ENCODE measurements around the gene OSBPL6. TPM values are rescaled to one million over a fixed set of nuclear protein-coding genes. Genes with fewer than 3 reads are reported as not detected.

Gene OSBPL6
- total and polyA plus RNA-seq, 3 experiments from 2014 or later = 0.33 to 1.6 (median 1.2) TPM

- H3K27ac Mint-ChIP-seq = no peak overlapping the region
- Histone ChIP-seq H3K36me3 (ENCODE audit: insufficient read depth, low read length) (no peaks in the 10 kb centered on the region), H3K9me3 (ENCODE audit: low read length) (no peaks in the 10 kb centered on the region), H3K4me1 (ENCODE audit: insufficient read depth, low read length) (no peaks in the 10 kb centered on the region), H3K27me3 (ENCODE audit: insufficient read depth, low read length, poor library complexity, severe bottlenecking) (no peaks in the 10 kb centered on the region), H3K4me3 (ENCODE audit: low read length) (no peak overlapping the region), H3K27ac (ENCODE audit: low read depth, low read length) (no peak overlapping the region)
- ChIA-PET POLR2A (no interaction called here), CTCF (no interaction called here)
- DNase-seq = no peak
- H3K4me3 Mint-ChIP-seq = no peak overlapping the region
- H3K4me1 Mint-ChIP-seq = no peaks in the 10 kb centered on the region
- H3K9me3 Mint-ChIP-seq = peaks cover 0 to 6% (median 0%) of the 10 kb centered on the region in 5 donors
- peaks cover 13 to 52% of the 10 kb centered on the region in 2 donors for H3K27me3 Mint-ChIP-seq
- H3K36me3 Mint-ChIP-seq = no peaks in the 10 kb centered on the region
These were observed 19.7 kb downstream of the OSBPL6 start for GRCh38 chr2:178213991-178214390.

DNA sequence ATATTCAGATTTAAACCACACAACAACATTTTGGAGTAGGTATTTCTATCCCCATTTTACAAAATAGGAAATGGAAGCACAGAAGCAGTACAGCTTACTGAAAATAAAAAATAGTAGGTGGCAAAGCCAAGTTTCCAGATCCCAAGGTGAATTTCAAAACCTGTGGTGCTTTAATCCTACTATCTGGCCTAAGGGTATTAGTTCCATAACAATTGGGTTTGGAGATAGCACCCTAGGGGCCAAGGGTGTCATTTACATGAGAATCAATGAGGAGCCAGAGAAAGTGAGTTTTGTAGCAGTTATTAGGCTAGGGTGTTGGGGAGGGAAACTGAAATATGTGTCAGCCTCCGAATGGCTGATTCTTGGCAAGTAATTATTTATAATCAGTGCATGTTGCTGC is 24.9 kb downstream of the OSBPL6 start:
- Mint-ChIP-seq H3K9me3 (peaks cover 0 to 10% (median 0%) of the 10 kb centered on the region in 5 donors), H3K27ac (no peak overlapping the region), H3K4me3 (no peak overlapping the region), H3K36me3 (no peaks in the 10 kb centered on the region), H3K27me3 (peaks cover 10 to 50% of the 10 kb centered on the region in 2 donors), H3K4me1 (no peaks in the 10 kb centered on the region)
- POLR2A ChIA-PET = no interaction called here
- DNase-seq = no peak
- Histone ChIP-seq H3K4me3 (ENCODE audit: low read length) (no peak overlapping the region), H3K27ac (ENCODE audit: low read depth, low read length) (no peak overlapping the region), H3K36me3 (ENCODE audit: insufficient read depth, low read length) (no peaks in the 10 kb centered on the region), H3K27me3 (ENCODE audit: insufficient read depth, low read length, poor library complexity, severe bottlenecking) (no peaks in the 10 kb centered on the region), H3K4me1 (ENCODE audit: insufficient read depth, low read length) (no peaks in the 10 kb centered on the region), H3K9me3 (ENCODE audit: low read length) (no peaks in the 10 kb centered on the region)
- CTCF ChIA-PET = no interaction called here

GRCh38 chr2:178220814-178221213 is 26.5 kb downstream of the OSBPL6 start:
- no peak overlapping the region for H3K4me3 ChIP-seq (ENCODE audit: low read length)
- H3K4me1 Mint-ChIP-seq = no peaks in the 10 kb centered on the region
- no peak for DNase-seq
- H3K9me3 ChIP-seq (ENCODE audit: low read length) = no peaks in the 10 kb centered on the region
- POLR2A ChIA-PET = no interaction called here
- peaks cover 0 to 10% (median 0%) of the 10 kb centered on the region in 5 donors for H3K9me3 Mint-ChIP-seq
- H3K4me1 ChIP-seq (ENCODE audit: insufficient read depth, low read length) = no peaks in the 10 kb centered on the region
- H3K27ac ChIP-seq (ENCODE audit: low read depth, low read length) = no peak overlapping the region
- H3K36me3 ChIP-seq (ENCODE audit: insufficient read depth, low read length) = no peaks in the 10 kb centered on the region
- no peaks in the 10 kb centered on the region for H3K27me3 ChIP-seq (ENCODE audit: insufficient read depth, low read length, poor library complexity, severe bottlenecking)
- CTCF ChIA-PET = no interaction called here
- no peak overlapping the region for H3K27ac Mint-ChIP-seq
- H3K4me3 Mint-ChIP-seq = no peak overlapping the region
- H3K36me3 Mint-ChIP-seq = no peaks in the 10 kb centered on the region
- H3K27me3 Mint-ChIP-seq = peaks cover 16 to 59% of the 10 kb centered on the region in 2 donors

- H3K4me1 ChIP-seq (ENCODE audit: insufficient read depth, low read length) = no peaks in the 10 kb centered on the region
- no peaks in the 10 kb centered on the region for H3K27me3 ChIP-seq (ENCODE audit: insufficient read depth, low read length, poor library complexity, severe bottlenecking)
- CTCF ChIA-PET = no interaction called here
- no peaks in the 10 kb centered on the region for H3K36me3 ChIP-seq (ENCODE audit: insufficient read depth, low read length)
- no peak overlapping the region for H3K27ac ChIP-seq (ENCODE audit: low read depth, low read length)
- H3K4me3 Mint-ChIP-seq = no peak overlapping the region
- no peaks in the 10 kb centered on the region for H3K4me1 Mint-ChIP-seq
- no peak overlapping the region for H3K27ac Mint-ChIP-seq
- H3K27me3 Mint-ChIP-seq = peaks cover 19 to 60% of the 10 kb centered on the region in 2 donors
- DNase-seq = no peak
- POLR2A ChIA-PET = no interaction called here
- H3K4me3 ChIP-seq (ENCODE audit: low read length) = no peak overlapping the region
- no peaks in the 10 kb centered on the region for H3K36me3 Mint-ChIP-seq
- no peaks in the 10 kb centered on the region for H3K9me3 ChIP-seq (ENCODE audit: low read length)
- H3K9me3 Mint-ChIP-seq = peaks cover 0 to 10% (median 0%) of the 10 kb centered on the region in 5 donors
These were observed 27.2 kb downstream of the OSBPL6 start for GRCh38 chr2:178221556-178221955.

DNA sequence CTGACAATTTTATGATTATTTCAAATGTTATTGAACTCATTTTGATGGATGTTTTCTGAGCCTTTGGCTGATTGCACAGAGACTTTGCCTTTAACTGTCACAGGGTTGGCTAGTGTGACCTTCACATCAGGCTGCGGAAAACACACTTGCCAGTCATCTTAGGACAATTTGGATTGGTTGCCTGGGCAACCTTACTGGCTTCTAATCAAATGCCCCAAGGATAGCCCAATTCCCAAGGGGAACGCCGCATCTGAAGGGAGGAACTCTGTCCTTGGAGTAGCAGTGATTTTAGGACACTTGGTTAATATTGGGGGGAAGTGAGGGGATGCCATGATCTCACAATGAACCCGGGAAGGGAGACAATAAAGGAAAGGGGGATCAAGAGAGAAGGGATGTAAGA is 29.5 kb downstream of the OSBPL6 start:
- peaks cover 17 to 48% of the 10 kb centered on the region in 2 donors for H3K27me3 Mint-ChIP-seq

DNA sequence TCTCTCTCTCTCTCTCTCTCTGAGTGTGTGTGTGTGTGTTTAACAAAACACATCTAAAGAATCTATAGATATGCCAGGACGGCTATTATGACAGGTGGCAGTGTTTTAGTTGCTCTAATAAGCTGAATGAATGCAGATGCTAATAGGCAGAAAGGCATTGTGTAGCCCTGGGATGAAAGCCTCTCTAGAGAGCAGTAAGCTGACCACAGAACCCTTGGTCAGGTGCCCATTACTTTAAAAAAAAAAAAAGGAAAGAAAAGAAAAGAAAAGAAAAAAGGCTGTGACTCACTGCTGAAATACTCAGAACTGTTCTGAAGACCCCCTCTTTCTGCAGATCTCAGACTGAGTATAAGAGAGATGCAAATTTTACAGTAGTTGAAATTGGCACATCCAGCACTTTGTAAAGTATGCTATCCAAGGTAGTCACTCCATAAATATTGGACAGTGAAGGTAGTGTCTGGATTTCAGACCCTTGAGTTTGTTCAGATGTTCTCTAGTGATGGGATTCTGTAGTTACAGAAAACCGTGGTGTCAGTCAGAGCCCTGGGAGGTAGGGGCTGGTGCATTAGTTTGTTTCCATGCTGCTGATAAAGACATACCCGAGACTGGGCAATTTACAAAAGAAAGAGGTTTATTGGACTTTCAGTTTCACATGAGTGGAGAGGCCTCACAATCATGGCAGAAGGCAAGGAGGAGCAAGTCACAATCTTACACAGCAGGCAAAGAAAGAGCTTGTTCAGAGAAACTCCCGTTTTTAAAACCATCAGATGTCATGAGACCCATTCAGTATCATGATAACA is 30.9 kb downstream of the OSBPL6 start:
- no peaks in the 10 kb centered on the region for H3K36me3 Mint-ChIP-seq
- peaks cover 0 to 4% (median 0%) of the 10 kb centered on the region in 5 donors for H3K9me3 Mint-ChIP-seq
- no peaks in the 10 kb centered on the region for H3K4me1 Mint-ChIP-seq
- H3K27me3 Mint-ChIP-seq = peaks cover 17 to 42% of the 10 kb centered on the region in 2 donors
- H3K27me3 ChIP-seq (ENCODE audit: insufficient read depth, low read length, poor library complexity, severe bottlenecking) = no peaks in the 10 kb centered on the region
- ChIA-PET POLR2A (no interaction called here), CTCF (no interaction called here)
- H3K4me1 ChIP-seq (ENCODE audit: insufficient read depth, low read length) = no peaks in the 10 kb centered on the region
- H3K27ac Mint-ChIP-seq = no peak overlapping the region
- no peak for DNase-seq
- H3K4me3 Mint-ChIP-seq = no peak overlapping the region
- no peaks in the 10 kb centered on the region for H3K9me3 ChIP-seq (ENCODE audit: low read length)
- no peaks in the 10 kb centered on the region for H3K36me3 ChIP-seq (ENCODE audit: insufficient read depth, low read length)
- H3K27ac ChIP-seq (ENCODE audit: low read depth, low read length) = no peak overlapping the region
- no peak overlapping the region for H3K4me3 ChIP-seq (ENCODE audit: low read length)

More for the DNA sequence above, 29.5 kb downstream of the OSBPL6 start:
- Histone ChIP-seq H3K27ac (ENCODE audit: low read depth, low read length) (no peak overlapping the region), H3K27me3 (ENCODE audit: insufficient read depth, low read length, poor library complexity, severe bottlenecking) (no peaks in the 10 kb centered on the region), H3K4me1 (ENCODE audit: insufficient read depth, low read length) (no peaks in the 10 kb centered on the region), H3K36me3 (ENCODE audit: insufficient read depth, low read length) (no peaks in the 10 kb centered on the region), H3K4me3 (ENCODE audit: low read length) (no peak overlapping the region), H3K9me3 (ENCODE audit: low read length) (no peaks in the 10 kb centered on the region)
- Mint-ChIP-seq H3K36me3 (no peaks in the 10 kb centered on the region), H3K9me3 (peaks cover 0 to 7% (median 0%) of the 10 kb centered on the region in 5 donors), H3K27ac (no peak overlapping the region), H3K4me1 (no peaks in the 10 kb centered on the region), H3K4me3 (no peak overlapping the region)
- DNase-seq = no peak
- ChIA-PET CTCF (no interaction called here), POLR2A (no interaction called here)

GRCh38 chr2:178227187-178227586 is 32.9 kb downstream of the OSBPL6 start:
- Mint-ChIP-seq H3K27me3 (peaks cover 11 to 29% of the 10 kb centered on the region in 2 donors), H3K9me3 (peaks cover 0 to 4% (median 0%) of the 10 kb centered on the region in 5 donors), H3K36me3 (no peaks in the 10 kb centered on the region), H3K4me1 (no peaks in the 10 kb centered on the region), H3K4me3 (no peak overlapping the region), H3K27ac (no peak overlapping the region)
- Histone ChIP-seq H3K27ac (ENCODE audit: low read depth, low read length) (no peak overlapping the region), H3K9me3 (ENCODE audit: low read length) (no peaks in the 10 kb centered on the region), H3K27me3 (ENCODE audit: insufficient read depth, low read length, poor library complexity, severe bottlenecking) (no peaks in the 10 kb centered on the region), H3K4me1 (ENCODE audit: insufficient read depth, low read length) (no peaks in the 10 kb centered on the region), H3K4me3 (ENCODE audit: low read length) (no peak overlapping the region), H3K36me3 (ENCODE audit: insufficient read depth, low read length) (no peaks in the 10 kb centered on the region)
- ChIA-PET CTCF (no interaction called here), POLR2A (no interaction called here)
- no peak for DNase-seq

DNA sequence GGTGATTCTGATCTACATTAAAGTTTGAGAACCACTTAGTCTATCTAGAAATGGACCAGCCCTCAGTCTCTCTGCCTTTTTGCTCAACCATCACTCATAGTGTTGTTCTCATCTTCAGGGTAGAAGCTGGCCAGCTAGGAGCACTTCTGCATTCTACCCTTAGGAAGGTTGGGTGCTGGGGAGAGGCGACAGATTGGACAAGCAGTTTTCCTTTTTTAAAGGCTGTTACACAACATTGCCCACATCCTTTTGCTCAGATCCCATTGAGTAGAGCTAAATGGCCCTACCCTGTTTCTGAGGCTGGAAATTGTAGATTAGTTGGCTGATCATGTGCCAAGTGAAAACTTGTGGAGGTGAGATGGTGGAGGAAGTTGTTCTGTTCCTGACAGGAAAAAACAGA is 35.6 kb downstream of the OSBPL6 start:
- H3K4me3 ChIP-seq (ENCODE audit: low read length) = no peak overlapping the region
- no peaks in the 10 kb centered on the region for H3K9me3 Mint-ChIP-seq
- H3K36me3 Mint-ChIP-seq = no peaks in the 10 kb centered on the region
- H3K4me1 ChIP-seq (ENCODE audit: insufficient read depth, low read length) = no peaks in the 10 kb centered on the region
- POLR2A ChIA-PET = no interaction called here
- no peaks in the 10 kb centered on the region for H3K9me3 ChIP-seq (ENCODE audit: low read length)
- no peak overlapping the region for H3K4me3 Mint-ChIP-seq
- CTCF ChIA-PET = no interaction called here
- H3K27ac ChIP-seq (ENCODE audit: low read depth, low read length) = no peak overlapping the region
- peaks cover 9 to 16% of the 10 kb centered on the region in 2 donors for H3K27me3 Mint-ChIP-seq
- no peak overlapping the region for H3K27ac Mint-ChIP-seq
- H3K27me3 ChIP-seq (ENCODE audit: insufficient read depth, low read length, poor library complexity, severe bottlenecking) = no peaks in the 10 kb centered on the region
- no peak for DNase-seq
- no peaks in the 10 kb centered on the region for H3K36me3 ChIP-seq (ENCODE audit: insufficient read depth, low read length)
- H3K4me1 Mint-ChIP-seq = no peaks in the 10 kb centered on the region
